H1 (cell line): ENCODE data around the gene FOLR3. TPM values are rescaled to one million over a fixed set of nuclear protein-coding genes. Genes with fewer than 3 reads are reported as not detected.

Experiments used
- CTCF ChIA-PET: fragments of 300-600 bp; sonication (Branson Sonifier 250); formaldehyde crosslinking; loops from one replicate; lab custom pipeline; 2021; ENCODE audit not compliant: partially characterized antibody; lab: Charles Lee
- POLR2A ChIA-PET: fragments of 300-600 bp; sonication (Branson Sonifier 250); formaldehyde crosslinking; loops from one replicate; lab custom pipeline; 2021; ENCODE audit warnings: inconsistent platforms; ENCODE audit not compliant: partially characterized antibody; lab: Charles Lee
- DNase-seq, 2 experiments: peaks; one replicate each; pipeline versions ENCODE4 v3.0.0 to v3.0.0-alpha.2; 2010 to 2022; ENCODE audit warnings: low spot score in 2 of 2, low read depth in 1 of 2, mixed read lengths in 1 of 2
- FAIRE-seq: peaks from 2 replicates; lab custom pipeline; 2011; peaks lifted over from hg19 to GRCh38; lab: Jason Lieb, UNC
- H2AFZ ChIP-seq: 2 replicates; pipeline ENCODE4 v1.8.1; 2012; ENCODE audit warnings: low read length, inconsistent platforms
- H2AK5ac ChIP-seq: 2 replicates; pipeline ENCODE4 v1.6.1; 2013; ENCODE audit warnings: low read depth, low read length
- H2BK120ac ChIP-seq: replicated peaks from 2 replicates; pipeline ENCODE3; 2013; ENCODE audit warnings: low read depth, low read length, inconsistent platforms
- H2BK12ac ChIP-seq: 2 replicates; pipeline ENCODE4 v1.6.1; 2013; ENCODE audit warnings: low read depth, low read length
- H2BK15ac ChIP-seq: 2 replicates; pipeline ENCODE4 v1.6.1; 2013; ENCODE audit warnings: low read length
- H2BK20ac ChIP-seq: 2 replicates; pipeline ENCODE4 v1.6.1; 2013; ENCODE audit warnings: low read length
- H2BK5ac ChIP-seq: 2 replicates; pipeline ENCODE4 v1.6.1; 2013; ENCODE audit warnings: low read depth, low read length
- H3K14ac ChIP-seq: 2 replicates; pipeline ENCODE4 v1.6.1; 2013; ENCODE audit warnings: inconsistent platforms; ENCODE audit not compliant: insufficient read length
- H3K18ac ChIP-seq: 2 replicates; pipeline ENCODE4 v1.6.1; 2013; ENCODE audit warnings: low read length; ENCODE audit errors: extremely low read depth
- H3K23ac ChIP-seq: 2 replicates; pipeline ENCODE4 v1.6.1; 2013; ENCODE audit warnings: inconsistent platforms; ENCODE audit not compliant: insufficient read length
- H3K23me2 ChIP-seq: 2 replicates; pipeline ENCODE4 v1.6.1; 2013; ENCODE audit warnings: low read depth, low read length
- H3K27ac ChIP-seq: 2 replicates; pipeline ENCODE4 v1.6.1; 2011; ENCODE audit warnings: low read depth, low read length, inconsistent platforms
- H3K27me3 ChIP-seq, 4 experiments: replicated peaks in 1 of 4; 1 replicate in 1 of 4; 2 replicates in 3 of 4; pipeline versions ENCODE4 v1.6.1 to v1.8.1; 2011 to 2013; ENCODE audit warnings: low read length in 3 of 4, mild to moderate bottlenecking in 3 of 4, inconsistent platforms in 2 of 4, mixed read lengths in 2 of 4, moderate library complexity in 1 of 4; ENCODE audit not compliant: control insufficient read depth in 3 of 4, insufficient read depth in 3 of 4; ENCODE audit errors: extremely low read depth in 1 of 4
- H3K36me3 ChIP-seq, 4 experiments: 2 replicates each; pipeline versions ENCODE4 v1.6.1 to v1.8.1; 2011 to 2013; ENCODE audit warnings: mild to moderate bottlenecking in 4 of 4, low read length in 3 of 4, moderate library complexity in 2 of 4, control low read depth in 1 of 4, inconsistent platforms in 1 of 4; ENCODE audit not compliant: insufficient read depth in 4 of 4, control insufficient read depth in 2 of 4
- H3K4ac ChIP-seq: replicated peaks from 2 replicates; pipeline ENCODE3; 2013; ENCODE audit warnings: low read length, low read depth, mixed read lengths, inconsistent platforms; ENCODE audit not compliant: insufficient read length
- H3K4me1 ChIP-seq, 4 experiments: replicated peaks in 1 of 4; 1 replicate in 1 of 4; 2 replicates in 3 of 4; pipeline versions ENCODE4 v1.6.1 to v1.8.1; 2011 to 2013; ENCODE audit warnings: low read length in 3 of 4, inconsistent platforms in 2 of 4, mixed read lengths in 1 of 4; ENCODE audit not compliant: insufficient read depth in 4 of 4, control insufficient read depth in 3 of 4
- H3K4me2 ChIP-seq, 2 experiments: 2 replicates each; pipeline versions ENCODE4 v1.6.1 to v1.8.1; 2011 to 2013; ENCODE audit warnings: low read depth in 2 of 2, low read length in 2 of 2, control low read depth in 1 of 2, inconsistent platforms in 1 of 2, mild to moderate bottlenecking in 1 of 2; ENCODE audit not compliant: insufficient read depth in 1 of 2
- H3K4me3 ChIP-seq, 4 experiments: fragments of 200-600, 300-600 bp in 1 of 4; sonication (generic), shearing (Covaris generic), sonication (Bioruptor Twin) in 1 of 4; 2 replicates each; pipeline versions ENCODE4 v1.5.1 to v1.8.1; 2011 to 2016; ENCODE audit warnings: low read length in 4 of 4, low read depth in 3 of 4, control low read depth in 2 of 4, inconsistent platforms in 2 of 4, mild to moderate bottlenecking in 2 of 4, mixed read lengths in 1 of 4, moderate library complexity in 1 of 4; ENCODE audit not compliant: insufficient read depth in 2 of 4; ENCODE audit errors: extremely low read depth in 1 of 4
- H3K56ac ChIP-seq: replicated peaks from 2 replicates; pipeline ENCODE3; 2013; ENCODE audit warnings: low read depth, mild to moderate bottlenecking, mixed read lengths, low read length, inconsistent platforms; ENCODE audit not compliant: insufficient read length
- H3K79me1 ChIP-seq: 2 replicates; pipeline ENCODE4 v1.6.1; 2013; ENCODE audit warnings: low read depth, low read length, control low read depth
- H3K79me2 ChIP-seq, 2 experiments: 2 replicates each; pipeline versions ENCODE4 v1.6.1 to v1.8.1; 2012 to 2013; ENCODE audit warnings: low read length in 2 of 2, mild to moderate bottlenecking in 2 of 2, inconsistent platforms in 1 of 2; ENCODE audit not compliant: insufficient read depth in 2 of 2, control insufficient read depth in 1 of 2
- H3K9ac ChIP-seq, 4 experiments: replicated peaks in 1 of 4; 1 replicate in 1 of 4; 2 replicates in 3 of 4; pipeline versions ENCODE4 v1.6.1 to v1.8.1; 2011 to 2013; ENCODE audit warnings: low read depth in 3 of 4, low read length in 3 of 4, control low read depth in 2 of 4, mild to moderate bottlenecking in 2 of 4, moderate library complexity in 2 of 4, inconsistent platforms in 1 of 4; ENCODE audit errors: extremely low read depth in 1 of 4
- H3K9me3 ChIP-seq, 2 experiments: 2 replicates each; pipeline versions ENCODE4 v1.6.1 to v1.8.1; 2012 to 2013; ENCODE audit warnings: mild to moderate bottlenecking in 2 of 2, moderate library complexity in 2 of 2, control low read depth in 1 of 2, inconsistent platforms in 1 of 2, low read depth in 1 of 2, low read length in 1 of 2, mixed read lengths in 1 of 2; ENCODE audit not compliant: insufficient read depth in 2 of 2
- H4K20me1 ChIP-seq, 2 experiments: replicated peaks in 1 of 2; 2 replicates each; pipeline versions ENCODE3 to v1.8.1; 2011 to 2013; ENCODE audit warnings: inconsistent platforms in 2 of 2, low read length in 2 of 2, mild to moderate bottlenecking in 1 of 2; ENCODE audit not compliant: insufficient read depth in 2 of 2, control insufficient read depth in 1 of 2
- H4K5ac ChIP-seq: 2 replicates; pipeline ENCODE4 v1.6.1; 2013; ENCODE audit warnings: low read length, low read depth, mixed read lengths, inconsistent platforms; ENCODE audit not compliant: insufficient read length
- H4K8ac ChIP-seq: 2 replicates; pipeline ENCODE4 v1.8.0; 2013; ENCODE audit warnings: mild to moderate bottlenecking, moderate library complexity, low read length, inconsistent platforms; ENCODE audit not compliant: insufficient read depth; ENCODE audit errors: extremely low read depth
- H4K91ac ChIP-seq: replicated peaks from 2 replicates; pipeline ENCODE3; 2013; ENCODE audit warnings: low read length, mixed read lengths, inconsistent platforms; ENCODE audit not compliant: insufficient read length
- CREB1 ChIP-seq: IDR thresholded peaks from 2 replicates; pipeline ENCODE4 v1.6.1; 2012; ENCODE audit warnings: inconsistent platforms
- EP300 ChIP-seq, 2 experiments: IDR thresholded peaks; 1 replicate in 1 of 2; 2 replicates in 1 of 2; pipeline ENCODE4 v1.6.1; 2011 to 2012; ENCODE audit warnings: low read depth in 2 of 2, low read length in 2 of 2, mild to moderate bottlenecking in 2 of 2, borderline replicate concordance in 1 of 2, inconsistent platforms in 1 of 2, moderate library complexity in 1 of 2
- HDAC6 ChIP-seq: IDR thresholded peaks from one replicate; pipeline ENCODE4 v1.7.1; 2012; ENCODE audit warnings: low read depth, mild to moderate bottlenecking, inconsistent platforms, low read length, moderate library complexity
- SP2 ChIP-seq: IDR thresholded peaks from 2 replicates; pipeline ENCODE4 v1.6.1; 2012; ENCODE audit warnings: mild to moderate bottlenecking, low read length, inconsistent platforms
- TCF12 ChIP-seq: IDR thresholded peaks from 2 replicates; pipeline ENCODE4 v1.6.1; 2011; ENCODE audit warnings: low read depth, mild to moderate bottlenecking, low read length
- WGBS, 2 experiments: shearing (Covaris generic) in 1 of 2; methylation state at CpG; one replicate each; pipeline versions ENCODE4 v1.1.6 to v1.1.7; 2013 to 2015; ENCODE audit warnings: low lambda C conversion rate in 2 of 2, mixed read lengths in 2 of 2, inconsistent platforms in 1 of 2, low coverage in 1 of 2, missing lambda C conversion rate in 1 of 2; ENCODE audit not compliant: insufficient replicate concordance in 2 of 2, insufficient coverage in 1 of 2, insufficient read length in 1 of 2; ENCODE audit errors: extremely low coverage in 1 of 2, missing lambda C conversion rate in 1 of 2; 5-methylcytosine and 5-hydroxymethylcytosine counted together
- polyA plus RNA-seq, 7 experiments: library from polyadenylated mRNA; depleted of rRNA in 3 of 7; stranded (reverse) in 5 of 7; unstranded in 2 of 7; fragments of >200 nt in 5 of 7; fragments of 200-250 nt in 2 of 7; gene quantifications; 1 replicate in 5 of 7; 2 replicates in 1 of 7; 4 replicates in 1 of 7; pipeline versions ENCODE4 v1.2.1 to v1.2.3, GENCODE V29; 2011 to 2013; ENCODE audit warnings: missing spikeins in 2 of 7, mixed read lengths in 2 of 7
- total RNA-seq: library from RNA; stranded (reverse); fragmentation: NEBNext Ultra II Directional; extraction: Animal tissue kit (Norgen Biotek cat#: 25700); gene quantifications from 2 replicates; pipeline ENCODE4 v1.2.1, GENCODE V29; 2021

FOLR3 gene
- total and polyA plus RNA-seq, 2 of the 8 experiments (the other 6 are each of a cell fraction or from before 2014, with no cell fraction given) = not detected

GRCh38 chr11:72174302-72175070, 39.0 kb downstream of the FOLR3 start:
- Histone ChIP-seq H3K27ac (no peak overlapping the region), H3K23me2 (no peaks in the 10 kb centered on the region), H3K36me3 (no peaks in the 10 kb centered on the region), H2BK120ac (no peak overlapping the region), H3K4me1 (no peaks in the 10 kb centered on the region), H3K27me3 (no peaks in the 10 kb centered on the region), H2BK5ac (no peak overlapping the region), H3K9me3 (no peaks in the 10 kb centered on the region), H3K4me3 (no peak overlapping the region), H4K91ac (no peak overlapping the region), H2AK5ac (no peak overlapping the region)
- POLR2A ChIA-PET = no interaction called here
- TF ChIP-seq HDAC6 = no peak
- TF ChIP-seq TCF12 = no peak
- no peak for TF ChIP-seq EP300 (IDR thresholded peaks at IDR 0.05; ENCODE audit: borderline replicate concordance in 1 of 2, low read depth in 2 of 2, low read length in 2 of 2)
- no peak for TF ChIP-seq CREB1
- no peak for TF ChIP-seq SP2
- TF ChIP-seq, all 59 proteins: peak for 0
- Histone ChIP-seq H3K9ac (no peak overlapping the region), H3K56ac (no peak overlapping the region), H4K20me1 (no peaks in the 10 kb centered on the region), H2BK20ac (no peak overlapping the region), H3K4me2 (no peak overlapping the region), H3K79me2 (no peaks in the 10 kb centered on the region), H3K4ac (no peak overlapping the region), H4K5ac (no peak overlapping the region), H2AFZ (no peak overlapping the region), H2BK12ac (no peak overlapping the region), H2BK15ac (no peak overlapping the region), H3K23ac (no peak overlapping the region), H3K79me1 (no peaks in the 10 kb centered on the region), H4K8ac (no peak overlapping the region), H3K18ac (no peak overlapping the region), H3K14ac (no peak overlapping the region)
- CTCF ChIA-PET = interaction anchor here (0.8 to 1.9 kb wide), 5 partner anchors 9 to 159 kb away, joined by 3 to 5 read pairs (median 4); no protein-coding TSS in a partner anchor
- 90% methylated on average over 8 of the region's 8 CpGs; no CpG with 5 or more reads in 1 of the 2 experiments for WGBS, 2 experiments
- no peak for FAIRE-seq
- DNase-seq = no peak
